GM20000 (cell line): ENCODE measurements around the gene MRPL49.

ENCODE experiments used
- DNase-seq: peaks from one replicate; pipeline ENCODE4 v3.0.0; 2012; ENCODE audit warnings: low spot score
- CTCF ChIP-seq: IDR thresholded peaks from 2 replicates; pipeline ENCODE4 v1.5.1; 2012; ENCODE audit warnings: mild to moderate bottlenecking, control low read depth; ENCODE audit errors: extremely low read depth, missing control alignments

The MRPL49 gene

GRCh38 chr11:65119670-65119995 lies 2.5 kb upstream of the MRPL49 start:
- DNase-seq = no peak
- no peak for TF ChIP-seq CTCF

- TF ChIP-seq CTCF = no peak
- no peak for DNase-seq
Observed at GRCh38 chr11:65120831-65121230, 1.3 kb upstream of the MRPL49 start.

GRCh38 chr11:65121447-65121864 lies 665 bp upstream of the MRPL49 start:
- no peak for TF ChIP-seq CTCF
- no peak for DNase-seq

- no peak for TF ChIP-seq CTCF
- DNase-seq = no peak
Observed at GRCh38 chr11:65124480-65125196, 2.5 kb downstream of the MRPL49 start.

- no peak for DNase-seq
- TF ChIP-seq CTCF = no peak
Observed at GRCh38 chr11:65125197-65126056, 3.3 kb downstream of the MRPL49 start.

GRCh38 chr11:65126624-65127274 lies 4.6 kb downstream of the MRPL49 start:
- no peak for TF ChIP-seq CTCF
- DNase-seq = no peak
